ENCODE results near the gene NSMCE1.

NSMCE1 gene

GRCh38 chr16:27303256-27304100, 34.9 kb upstream of the NSMCE1 start:
- no peak for TF ChIP-seq CTCF (IDR thresholded peaks at IDR 0.05; ENCODE audit: extremely low read depth, insufficient read depth, missing control alignments)
- DNase-seq (ENCODE audit: low spot score), result no peak
- in situ Hi-C loops (cut with MboI; ENCODE audit: low pct_unique_long_range_greater_than_20kb, low sequenced_read_pairs, unreplicated experiment), result no loop called here

GRCh38 chr16:27302126-27302525, 33.6 kb upstream of the NSMCE1 start:
- in situ Hi-C loops (cut with MboI; ENCODE audit: low pct_unique_long_range_greater_than_20kb, low sequenced_read_pairs, unreplicated experiment), result no loop called here
- DNase-seq (ENCODE audit: low spot score), result no peak
- no peak for TF ChIP-seq CTCF (IDR thresholded peaks at IDR 0.05; ENCODE audit: extremely low read depth, insufficient read depth, missing control alignments)

GRCh38 chr16:27301236-27301861, 32.8 kb upstream of the NSMCE1 start:
- in situ Hi-C loops (cut with MboI; ENCODE audit: low pct_unique_long_range_greater_than_20kb, low sequenced_read_pairs, unreplicated experiment), result no loop called here
- no peak for TF ChIP-seq CTCF (IDR thresholded peaks at IDR 0.05; ENCODE audit: extremely low read depth, insufficient read depth, missing control alignments)
- no peak for DNase-seq (ENCODE audit: low spot score)

GRCh38 chr16:27298132-27298531, 29.6 kb upstream of the NSMCE1 start:
- no peak for DNase-seq (ENCODE audit: low spot score)
- in situ Hi-C loops (cut with MboI; ENCODE audit: low pct_unique_long_range_greater_than_20kb, low sequenced_read_pairs, unreplicated experiment), result no loop called here
- TF ChIP-seq CTCF (IDR thresholded peaks at IDR 0.05; ENCODE audit: extremely low read depth, insufficient read depth, missing control alignments), result no peak

GRCh38 chr16:27293343-27293742, 24.8 kb upstream of the NSMCE1 start:
- no peak for TF ChIP-seq CTCF (IDR thresholded peaks at IDR 0.05; ENCODE audit: extremely low read depth, insufficient read depth, missing control alignments)
- in situ Hi-C loops (cut with MboI; ENCODE audit: low pct_unique_long_range_greater_than_20kb, low sequenced_read_pairs, unreplicated experiment), result no loop called here
- DNase-seq (ENCODE audit: low spot score), result no peak

- in situ Hi-C loops (cut with MboI; ENCODE audit: low pct_unique_long_range_greater_than_20kb, low sequenced_read_pairs, unreplicated experiment), result no loop called here
- no peak for TF ChIP-seq CTCF (IDR thresholded peaks at IDR 0.05; ENCODE audit: extremely low read depth, insufficient read depth, missing control alignments)
- no peak for DNase-seq (ENCODE audit: low spot score)
These were observed 23.2 kb upstream of the NSMCE1 start for GRCh38 chr16:27291722-27292240.
